ENCODE results near the gene SLC6A7.
"Not testable (repeated sequence)": the region's sequence is repeated elsewhere in the genome, so short reads cannot be mapped to it uniquely, and the experiment has no call there.

The SLC6A7 gene

GRCh38 chr5:150244209-150244608, 54.3 kb downstream of the SLC6A7 start:
- no peak for ATAC-seq
- no peak for DNase-seq

- no peak for DNase-seq
Measured at GRCh38 chr5:150245111-150245789, 55.4 kb downstream of the SLC6A7 start.

GRCh38 chr5:150245808-150246207, 55.9 kb downstream of the SLC6A7 start:
- ATAC-seq (no peak), DNase-seq (no peak)

More at GRCh38 chr5:150245111-150245789, 55.4 kb downstream of the SLC6A7 start:
- no peak for ATAC-seq

DNA sequence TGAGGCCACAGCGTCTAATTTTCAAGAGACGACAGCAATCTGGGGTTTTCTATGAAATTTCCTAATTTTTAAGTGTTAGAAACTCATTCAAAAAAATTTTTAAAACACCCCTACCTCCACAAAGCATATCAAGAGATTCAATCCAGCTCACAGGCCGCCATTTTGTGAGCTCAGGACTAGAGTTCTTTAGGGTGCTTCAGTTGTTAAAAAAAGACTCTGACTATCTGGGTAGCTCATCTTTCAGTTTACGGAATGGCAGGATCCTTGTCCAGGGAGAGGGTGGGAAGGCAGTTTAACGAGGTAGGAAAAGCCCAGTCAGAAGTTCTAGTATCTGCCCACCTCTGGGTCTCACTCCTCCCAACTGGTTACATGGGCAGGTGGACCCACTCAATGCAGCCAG, 56.6 kb downstream of the SLC6A7 start:
- ATAC-seq (no peak), DNase-seq (no peak)

DNA sequence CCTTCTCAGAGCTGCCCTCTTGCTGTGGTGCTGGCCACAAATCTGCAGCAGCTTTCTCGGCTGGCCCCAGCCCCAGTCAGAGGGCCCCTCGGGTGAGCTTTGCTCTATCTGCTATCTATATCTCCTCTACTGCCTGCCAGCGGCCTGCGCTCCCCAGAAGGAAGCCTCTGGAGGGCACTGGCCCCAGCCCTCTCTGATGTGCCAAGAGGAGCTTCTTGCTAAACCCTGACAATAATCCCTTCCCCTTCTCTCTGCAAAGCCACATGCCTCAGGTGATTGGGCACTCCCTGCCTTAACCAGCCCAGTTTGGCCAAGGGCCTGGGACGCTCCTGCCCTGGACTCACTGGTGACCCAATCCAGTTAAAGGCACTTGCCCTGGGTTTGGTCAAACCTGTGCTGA, 57.0 kb downstream of the SLC6A7 start:
- ATAC-seq: no peak
- no peak for DNase-seq

GRCh38 chr5:150247726-150248125, 57.9 kb downstream of the SLC6A7 start:
- no peak for DNase-seq
- no peak for ATAC-seq

GRCh38 chr5:150248493-150248892, 58.6 kb downstream of the SLC6A7 start:
- not testable (repeated sequence) for DNase-seq, ATAC-seq

DNA sequence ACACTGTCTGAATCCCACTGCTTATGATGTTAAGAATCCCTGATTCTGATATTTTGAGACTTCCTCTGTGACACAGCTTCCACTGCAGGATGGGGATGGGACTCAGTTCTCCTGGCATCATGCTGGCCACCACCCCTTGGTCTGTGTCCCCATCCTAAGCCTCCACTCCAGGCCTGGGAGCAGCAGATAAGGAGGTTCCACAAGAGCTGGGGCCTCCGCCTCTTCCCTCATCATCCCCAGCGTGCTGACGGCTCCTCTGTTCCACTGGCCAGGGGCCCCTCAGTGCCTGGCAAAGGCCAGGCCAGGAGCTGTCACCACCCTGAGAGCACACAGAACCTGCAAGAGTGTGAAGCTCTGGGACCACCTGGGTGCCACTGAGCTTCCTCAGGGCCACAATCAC, 59.1 kb downstream of the SLC6A7 start:
- no peak for DNase-seq
- ATAC-seq: no peak

DNA sequence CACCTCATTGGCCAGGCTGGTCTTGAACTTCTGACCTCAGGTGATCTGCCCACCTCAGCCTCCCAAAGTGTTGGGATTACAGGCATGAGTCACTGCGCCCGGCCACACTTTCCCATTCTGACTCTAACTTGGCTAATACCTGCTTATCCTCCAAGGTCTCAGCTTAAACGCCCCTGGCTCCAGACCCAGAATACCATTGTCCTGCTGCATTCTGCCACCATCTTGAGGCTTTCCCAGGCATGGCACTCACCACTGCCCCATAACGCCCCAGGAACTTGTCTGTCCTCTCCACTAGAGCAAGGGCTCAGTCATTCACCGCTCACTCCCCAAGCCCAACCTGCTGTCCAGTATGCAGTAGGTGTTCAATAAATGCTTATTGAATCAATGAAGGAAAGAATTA, 59.9 kb downstream of the SLC6A7 start:
- DNase-seq: no peak
- no peak for ATAC-seq

GRCh38 chr5:150251504-150251903, 61.6 kb downstream of the SLC6A7 start:
- ATAC-seq (no peak), DNase-seq (no peak)

GRCh38 chr5:150252489-150252888, 62.6 kb downstream of the SLC6A7 start:
- ATAC-seq (no peak), DNase-seq (no peak)

DNA sequence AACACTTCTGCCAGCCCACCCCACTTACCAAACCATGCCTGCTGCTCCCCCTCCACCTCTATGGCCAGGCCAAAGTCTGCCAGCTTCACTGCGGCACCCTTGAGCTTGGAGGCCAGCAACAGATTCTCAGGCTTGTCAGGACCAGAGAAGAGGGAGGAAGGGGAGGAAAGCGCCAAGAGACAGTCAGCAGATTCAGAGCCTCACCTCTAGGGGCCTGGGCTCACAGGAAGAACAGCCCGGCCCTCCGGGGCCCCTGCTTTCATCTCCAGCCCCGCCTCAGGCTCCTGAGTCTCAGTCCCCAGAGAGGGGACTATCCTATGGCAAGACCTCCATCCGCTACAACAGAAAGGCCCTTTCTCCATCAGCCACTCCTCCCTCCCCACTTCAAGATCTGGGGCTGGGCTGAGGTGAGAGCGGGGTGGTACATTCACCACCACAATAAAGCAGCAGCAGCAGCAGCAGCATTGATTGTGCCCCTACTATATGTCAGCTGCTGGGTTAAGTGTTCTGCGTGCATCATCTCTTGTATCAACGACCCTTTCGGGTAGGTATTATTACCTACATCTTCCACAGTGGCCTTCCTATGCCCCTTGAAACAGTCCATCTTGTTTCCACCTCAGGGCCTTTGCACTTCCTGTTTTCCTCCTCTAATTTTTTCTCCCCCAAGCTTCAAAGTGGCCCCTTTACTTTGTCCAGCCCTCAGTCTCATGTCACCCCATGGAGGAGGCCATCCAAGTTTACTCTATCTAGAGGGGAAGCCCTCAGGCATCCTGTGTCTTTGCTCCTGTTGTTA, 63.8 kb downstream of the SLC6A7 start:
- ATAC-seq: no peak

DNA sequence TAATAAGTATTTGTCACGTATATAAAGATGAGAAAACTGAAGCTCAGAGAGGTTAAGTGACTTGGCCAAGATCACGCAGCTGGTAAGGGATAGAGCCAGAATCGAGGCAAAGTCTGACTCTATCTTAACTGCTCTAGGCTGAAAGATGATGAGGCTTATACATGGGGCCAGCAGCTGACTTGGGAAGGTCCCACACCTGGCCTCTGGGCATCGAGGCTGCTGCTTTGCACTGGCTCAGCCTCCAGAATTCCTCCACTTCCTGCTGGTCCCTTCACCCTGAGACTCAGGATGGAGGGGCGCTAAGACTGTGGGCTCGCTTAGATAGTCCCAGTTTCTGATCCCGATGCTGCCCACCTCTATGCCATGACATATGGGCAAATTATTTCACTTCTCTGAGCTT, 64.5 kb downstream of the SLC6A7 start:
- DNase-seq: no peak
- no peak for ATAC-seq

More for the DNA sequence above, 63.8 kb downstream of the SLC6A7 start:
- DNase-seq: no peak

DNA sequence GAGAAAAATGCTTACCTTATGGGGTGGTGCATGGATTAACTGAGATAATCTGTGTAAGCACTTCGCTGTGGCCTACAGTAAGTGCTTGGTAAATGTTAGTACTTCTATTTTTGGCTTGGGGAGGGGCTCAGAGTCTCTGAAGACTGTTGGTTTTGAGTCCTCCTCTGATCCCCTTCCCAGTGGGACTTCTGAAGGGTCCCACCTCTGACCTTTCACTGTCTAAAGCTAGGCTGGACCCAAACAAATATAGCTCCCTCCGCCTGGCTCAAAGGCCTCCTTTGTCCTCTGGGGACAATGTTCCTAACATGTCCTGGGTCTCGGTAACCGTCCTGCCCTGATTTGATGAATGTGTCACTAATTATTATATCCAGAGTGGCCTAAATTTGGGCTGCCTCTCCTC, 64.9 kb downstream of the SLC6A7 start:
- no peak for ATAC-seq
- DNase-seq: no peak

GRCh38 chr5:150255659-150256409, 66.0 kb downstream of the SLC6A7 start:
- no peak for DNase-seq
- no peak for ATAC-seq

- ATAC-seq: no peak
- DNase-seq: no peak
Measured at GRCh38 chr5:150256410-150257064, 66.7 kb downstream of the SLC6A7 start.

GRCh38 chr5:150257424-150257823, 67.6 kb downstream of the SLC6A7 start:
- ATAC-seq: no peak
- DNase-seq: no peak

DNA sequence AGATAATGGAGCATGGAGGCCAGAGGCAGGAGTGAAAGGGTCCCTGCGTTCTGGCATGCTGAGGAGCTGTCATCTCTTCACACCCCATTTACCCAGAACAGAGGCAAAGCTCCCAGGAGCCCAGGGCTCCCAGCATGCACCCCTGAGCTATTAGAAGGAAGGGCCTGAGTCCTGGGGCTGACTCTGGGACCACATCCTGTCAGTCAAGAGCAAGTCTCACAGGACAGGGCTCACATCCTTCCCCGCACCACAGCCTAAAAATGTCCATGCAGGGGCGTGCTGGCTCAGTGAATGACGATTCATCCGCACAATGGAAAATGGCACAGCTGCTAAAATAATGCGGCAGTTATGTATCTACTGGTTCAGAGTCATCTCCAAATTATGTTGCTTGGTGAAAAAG, 68.3 kb downstream of the SLC6A7 start:
- no peak for DNase-seq

More for the DNA sequence above, 68.3 kb downstream of the SLC6A7 start:
- ATAC-seq: no peak
